Activated CD8-positive, alpha-beta memory T cell treated with anti-CD3 and anti-CD28 coated beads, Interleukin-2, amount 50 U/mL, for 48 hours (primary cell): ENCODE measurements around the gene SLC7A14.

Experiments used
- DNase-seq: peaks from one replicate; pipeline ENCODE4 v3.0.0-alpha.2; 2020

SLC7A14 gene

GRCh38 chr3:170467571-170468147 is 118.2 kb downstream of the SLC7A14 start:
- DNase-seq: no peak

GRCh38 chr3:170467007-170467406 is 118.9 kb downstream of the SLC7A14 start:
- DNase-seq: no peak

DNA sequence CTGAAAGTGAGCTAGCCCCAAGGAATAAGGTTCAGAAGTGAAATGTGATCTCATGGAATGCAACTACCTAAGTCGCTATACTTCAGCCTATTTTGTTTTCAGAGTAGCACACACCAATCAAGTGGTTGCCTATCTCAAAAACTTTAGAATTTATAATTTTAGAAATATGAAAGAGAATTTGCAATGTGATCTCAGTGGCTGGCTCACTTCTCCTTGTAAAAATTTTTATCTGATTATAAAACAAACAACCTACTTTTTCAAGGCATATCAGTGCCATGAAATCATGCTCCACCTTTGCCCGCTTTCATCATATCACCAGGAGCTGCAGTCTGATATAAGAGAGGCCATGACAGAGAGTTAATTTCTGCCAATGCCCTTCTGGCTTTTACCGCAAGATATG is 119.9 kb downstream of the SLC7A14 start:
- no peak for DNase-seq

GRCh38 chr3:170463011-170463410 is 122.9 kb downstream of the SLC7A14 start:
- DNase-seq: no peak

DNA sequence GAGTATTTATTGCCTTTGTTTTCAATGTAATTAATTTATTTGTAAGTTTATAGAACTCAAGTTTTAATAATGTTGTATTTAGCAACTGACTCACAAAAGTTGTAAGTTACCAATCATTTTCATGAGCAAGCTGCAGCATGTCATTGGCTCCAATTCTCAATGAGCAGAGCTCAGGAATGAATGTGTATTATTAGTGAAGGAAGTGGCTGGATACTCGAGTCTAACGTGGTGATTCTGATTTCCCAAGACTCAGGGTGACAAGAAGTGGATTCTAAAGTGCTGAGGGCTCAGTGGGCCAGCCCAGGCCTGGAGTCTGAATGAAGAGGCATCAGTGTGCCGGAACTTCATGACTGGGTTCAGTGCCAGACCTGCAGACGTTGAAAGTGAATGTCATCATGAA is 127.6 kb downstream of the SLC7A14 start:
- DNase-seq: no peak

- no peak for DNase-seq
Measured at GRCh38 chr3:170454509-170454908, 131.4 kb downstream of the SLC7A14 start.

DNA sequence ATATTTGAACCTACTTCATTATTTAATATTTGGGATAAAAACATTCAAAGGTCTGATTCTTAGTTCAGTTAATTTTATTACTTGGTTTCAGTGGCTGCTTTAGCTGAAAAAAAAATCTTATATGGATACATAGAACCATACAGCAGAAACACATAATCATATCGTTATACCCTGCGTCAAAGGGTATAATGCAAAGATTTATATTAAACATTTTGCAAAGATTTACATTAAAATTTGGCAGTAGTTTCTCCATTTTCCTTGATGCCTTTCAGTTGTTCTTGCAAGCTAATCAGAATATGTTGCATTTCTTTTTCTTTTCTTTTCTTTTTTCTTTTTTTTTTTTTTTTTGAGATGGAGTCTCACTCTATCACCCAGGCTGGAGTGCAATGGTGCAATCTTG is 135.8 kb downstream of the SLC7A14 start:
- no peak for DNase-seq

- DNase-seq: no peak
Measured at GRCh38 chr3:170448584-170448983, 137.3 kb downstream of the SLC7A14 start.

DNA sequence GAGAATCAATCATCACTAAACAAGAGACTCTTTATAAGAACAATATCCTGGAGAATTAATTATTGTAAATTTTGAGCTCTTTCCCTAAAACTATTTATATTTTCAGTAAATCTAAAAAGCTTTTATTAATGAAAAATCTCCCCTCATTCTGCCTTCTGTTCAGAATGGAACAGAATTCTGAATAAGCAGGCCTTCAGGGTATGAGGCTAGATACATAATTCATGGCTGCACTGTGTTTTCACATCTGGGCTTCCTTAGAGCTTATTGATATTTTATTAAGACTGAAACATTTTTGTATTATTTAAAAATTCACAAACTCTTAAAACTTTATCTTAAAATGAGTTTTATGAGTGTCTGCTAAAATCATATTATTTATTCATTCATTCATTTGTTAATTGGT is 142.4 kb downstream of the SLC7A14 start:
- DNase-seq: no peak

GRCh38 chr3:170442947-170443346 is 142.9 kb downstream of the SLC7A14 start:
- no peak for DNase-seq

DNA sequence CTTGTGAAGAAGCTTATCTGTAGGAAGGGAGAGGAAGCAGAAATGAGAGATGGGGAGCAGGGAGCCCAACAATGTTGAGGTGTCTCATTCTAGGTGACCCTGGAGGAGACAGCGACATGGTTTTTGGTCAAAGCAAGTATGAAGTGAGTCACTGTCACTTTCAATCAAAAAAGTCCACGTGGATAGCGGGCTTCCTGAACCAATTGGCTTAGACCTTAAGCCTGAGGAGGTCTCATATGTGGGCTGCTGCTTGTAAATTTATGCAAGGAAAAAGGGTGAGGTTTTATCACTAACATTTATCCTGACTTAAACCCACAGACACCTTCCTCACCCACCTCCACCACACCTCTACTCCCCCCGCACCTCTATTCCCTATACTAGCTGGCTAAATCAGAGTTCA is 144.5 kb downstream of the SLC7A14 start:
- no peak for DNase-seq

GRCh38 chr3:170440344-170440743 is 145.5 kb downstream of the SLC7A14 start:
- DNase-seq: no peak

- no peak for DNase-seq
Measured at GRCh38 chr3:170438836-170439235, 147.0 kb downstream of the SLC7A14 start.

DNA sequence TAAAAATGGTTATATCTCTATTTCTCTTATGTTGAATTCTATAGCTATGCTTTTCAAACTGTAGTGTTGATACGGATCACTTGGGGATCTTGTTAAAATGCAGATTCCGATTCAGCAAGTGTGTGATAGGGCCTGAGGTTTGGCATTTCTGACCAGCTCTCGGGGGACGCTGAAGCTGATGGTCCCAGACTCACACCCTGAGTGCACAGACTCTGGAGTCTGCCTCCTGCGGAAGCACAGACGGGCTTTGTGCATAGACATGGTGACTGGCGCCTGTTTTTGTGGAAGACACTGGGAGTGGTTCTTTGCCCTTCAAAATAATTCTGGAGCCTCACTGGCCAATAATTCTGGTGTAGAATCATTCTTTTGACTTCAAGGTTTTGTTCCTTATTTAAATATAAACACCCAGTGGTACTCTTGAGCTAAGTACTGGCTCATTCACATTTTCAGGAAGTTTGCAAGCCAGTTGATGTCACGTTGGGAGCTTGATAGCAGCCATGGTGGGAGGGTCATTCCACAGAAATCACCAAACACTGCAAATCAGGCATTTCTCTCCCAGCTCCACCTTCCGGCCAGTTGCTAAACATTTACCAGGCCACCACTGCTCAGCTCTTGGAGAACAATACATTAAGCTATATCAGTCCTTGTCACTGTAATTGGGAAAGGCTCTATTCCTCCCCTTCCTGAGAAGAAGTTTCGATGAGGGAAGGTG is 148.0 kb downstream of the SLC7A14 start:
- DNase-seq: no peak

- no peak for DNase-seq
Measured at GRCh38 chr3:170437176-170437575, 148.7 kb downstream of the SLC7A14 start.

GRCh38 chr3:170436697-170437096 is 149.2 kb downstream of the SLC7A14 start:
- DNase-seq: no peak

- no peak for DNase-seq
Measured at GRCh38 chr3:170432416-170432815, 153.5 kb downstream of the SLC7A14 start.

DNA sequence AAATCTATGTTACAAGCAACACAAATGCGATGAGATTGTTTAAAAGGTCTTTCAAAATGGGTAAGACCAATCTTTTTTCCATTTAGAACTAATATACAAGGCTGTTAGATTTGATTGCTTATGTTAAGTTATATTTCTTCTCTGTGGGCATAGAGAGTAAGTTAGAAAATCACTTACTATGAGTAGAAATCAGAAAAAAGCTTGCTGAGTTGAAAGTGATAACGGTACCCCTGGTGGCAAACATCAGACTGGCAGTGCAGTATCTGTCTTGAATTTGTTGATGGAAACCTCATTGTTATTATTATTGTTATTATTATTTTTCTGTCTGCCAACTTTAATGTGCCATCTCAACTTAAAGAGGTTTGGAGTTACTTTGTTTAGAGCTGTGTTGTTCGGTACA is 154.8 kb downstream of the SLC7A14 start:
- DNase-seq: no peak

- no peak for DNase-seq
Measured at GRCh38 chr3:170429050-170429449, 156.8 kb downstream of the SLC7A14 start.

DNA sequence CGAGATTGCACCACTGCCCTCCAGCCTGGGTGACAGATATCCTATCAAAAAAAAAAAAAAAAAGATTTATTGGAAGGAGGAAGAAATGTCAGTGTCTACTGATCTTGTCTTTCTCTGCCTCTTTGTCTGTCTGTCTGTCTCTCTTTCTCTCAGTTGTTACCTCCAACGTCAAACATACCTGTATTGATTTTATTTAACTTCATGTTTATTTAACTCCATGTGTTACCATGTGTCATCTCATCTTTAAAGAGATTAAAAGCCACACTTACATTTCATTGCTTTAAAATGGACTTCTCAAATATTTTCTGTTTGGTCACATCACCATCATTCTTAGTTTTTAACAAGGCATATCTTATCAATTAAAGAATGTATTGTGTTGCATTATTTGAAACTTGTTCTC is 157.8 kb downstream of the SLC7A14 start:
- DNase-seq: no peak

DNA sequence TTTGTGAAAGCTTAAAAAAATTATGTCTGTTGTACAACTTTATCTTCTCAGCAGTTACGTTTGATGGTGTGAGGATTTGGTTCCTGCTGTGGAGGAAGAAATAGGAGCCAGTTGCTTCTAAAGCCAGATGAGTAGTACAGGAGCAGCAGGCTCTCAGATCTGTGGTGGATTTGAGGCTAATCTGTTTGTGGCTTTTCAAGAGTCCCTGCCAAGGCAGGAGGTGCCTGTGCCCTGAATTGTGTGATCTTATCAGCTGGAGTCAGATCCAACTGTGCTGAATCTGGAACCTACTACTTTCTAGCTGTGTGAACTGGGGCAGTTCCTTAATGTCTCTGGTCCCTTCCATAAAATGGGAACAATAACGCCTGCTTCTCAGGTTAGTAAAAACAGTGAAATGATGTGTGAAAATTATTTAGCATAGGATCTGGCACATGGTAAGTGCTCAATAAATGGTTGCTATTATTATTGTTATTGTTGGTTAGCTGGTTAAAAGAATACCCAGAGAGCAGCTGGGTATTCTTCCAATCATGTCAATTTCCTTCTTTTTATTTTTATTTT is 159.6 kb downstream of the SLC7A14 start:
- no peak for DNase-seq

DNA sequence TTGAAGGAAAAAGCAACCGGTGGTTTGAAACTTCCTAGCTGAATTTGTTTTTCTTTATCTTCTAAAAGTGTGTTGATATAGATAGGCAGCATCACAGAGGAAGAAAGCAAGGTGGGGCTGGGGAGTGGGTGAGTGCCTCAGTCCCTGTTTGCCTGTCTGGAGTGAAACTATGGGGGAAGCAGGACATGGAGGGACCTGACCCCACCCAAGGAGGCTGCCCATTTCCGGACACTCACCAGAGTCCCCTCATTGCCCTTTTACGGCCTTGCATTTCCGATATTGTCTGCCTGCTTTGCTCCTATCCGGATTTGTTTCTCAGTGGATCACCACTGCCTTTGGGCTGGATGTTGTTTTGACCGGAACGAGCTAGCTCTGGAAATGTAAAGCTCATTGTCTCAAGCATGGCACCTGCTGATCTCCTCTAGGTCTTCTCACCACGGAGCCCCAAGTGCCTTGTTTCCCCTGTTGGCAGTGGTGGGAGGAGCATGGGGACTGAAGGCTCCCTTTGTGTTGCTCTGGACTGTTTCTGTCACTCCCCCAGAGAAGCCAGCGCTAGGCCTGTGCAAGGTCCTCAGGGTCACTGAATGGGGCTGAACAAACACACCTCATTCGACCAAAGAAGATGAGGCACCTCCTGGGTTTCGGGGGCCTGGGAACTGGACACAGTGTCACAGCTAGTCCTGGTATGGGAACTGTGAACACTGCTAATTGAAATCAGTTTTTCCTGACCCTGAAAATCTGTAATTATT is 160.2 kb downstream of the SLC7A14 start:
- no peak for DNase-seq

- no peak for DNase-seq
Measured at GRCh38 chr3:170424879-170425278, 161.0 kb downstream of the SLC7A14 start.
